Memory B cell (primary cell): ENCODE data around the gene PPARA.

Experiments
- ATAC-seq: fragments of 150-1000 bp; cut with Tn5 transposase; 2 replicates; pipeline ENCODE4 v1.10.0; 2021; ENCODE audit warnings: low read depth, mild to moderate bottlenecking, moderate library complexity
- DNase-seq, 2 donors: peaks; one replicate each; pipeline ENCODE4 v3.0.0; 2022; ENCODE audit warnings: low spot score in 2 of 2
- H3K27ac Mint-ChIP-seq: one replicate; pipeline ENCODE4 v1.8.0; 2022; ENCODE audit warnings: mild to moderate bottlenecking, moderate library complexity, mixed read lengths
- H3K27me3 Mint-ChIP-seq: one replicate; pipeline ENCODE4 v1.8.0; 2022; ENCODE audit warnings: mixed read lengths
- H3K36me3 Mint-ChIP-seq: one replicate; pipeline ENCODE4 v1.8.0; 2022; ENCODE audit warnings: mild to moderate bottlenecking, mixed read lengths
- H3K4me1 Mint-ChIP-seq: one replicate; pipeline ENCODE4 v1.8.0; 2022; ENCODE audit warnings: mixed read lengths
- H3K4me3 Mint-ChIP-seq: one replicate; pipeline ENCODE4 v1.8.0; 2022; ENCODE audit warnings: mild to moderate bottlenecking, moderate library complexity, mixed read lengths
- H3K9me3 Mint-ChIP-seq: one replicate; pipeline ENCODE4 v1.8.0; 2022; ENCODE audit warnings: mixed read lengths

Gene PPARA

DNA sequence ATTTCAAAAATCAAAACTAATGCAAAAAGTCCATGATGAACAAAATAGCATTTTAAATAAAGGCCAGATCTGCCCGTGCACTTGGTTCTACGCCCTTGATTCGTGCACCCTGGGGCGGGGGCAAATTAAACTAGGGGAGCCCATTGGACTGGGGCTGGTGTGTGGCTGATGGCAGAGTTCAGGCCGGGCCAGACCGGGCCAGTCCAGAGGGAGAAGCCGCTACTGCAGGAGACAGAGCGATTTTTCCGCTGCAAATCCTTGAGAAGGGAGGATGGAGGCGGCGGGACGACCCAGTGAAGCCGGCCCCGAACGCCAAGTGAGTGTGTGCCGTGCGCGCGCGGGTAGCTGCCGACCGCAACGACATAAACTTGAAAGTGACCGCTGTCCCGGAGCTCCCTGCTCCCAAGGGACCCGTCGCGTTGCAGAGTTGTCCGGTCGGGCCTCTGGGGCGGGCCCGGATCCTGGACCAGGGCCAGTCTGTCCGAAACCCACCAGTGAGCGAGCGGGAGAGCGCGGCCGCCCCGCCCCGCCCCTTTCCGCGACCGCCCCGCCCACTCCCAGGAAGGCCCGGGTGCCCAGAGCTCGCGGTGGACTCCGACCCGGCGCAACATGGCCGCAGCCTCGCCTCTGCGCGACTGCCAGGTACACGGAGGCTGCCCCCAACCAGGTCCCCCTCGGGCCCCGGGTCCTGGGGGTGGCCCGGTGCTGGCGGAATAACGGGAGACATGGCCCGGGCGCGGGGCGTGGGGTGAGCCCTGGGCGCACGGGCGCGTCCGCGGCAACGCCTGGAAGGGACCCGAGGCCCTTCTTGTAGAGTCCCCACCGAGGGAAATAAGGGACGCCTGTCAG lies 117.3 kb downstream of the PPARA start, which contains the start of gene TTC38:
Gene TTC38, plus strand, starts transcription at position 578 of the 849 bp plus-strand sequence. Its CDS starts 32 bp downstream, at position 610.
- Mint-ChIP-seq H3K9me3 (no peaks in the 10 kb centered on the region), H3K27ac (peak within 1 kb of the TSS; percentile 35), H3K4me3 (peak within 1 kb of the TSS; percentile 88), H3K4me1 (peaks cover 10% of the 10 kb centered on the region), H3K27me3 (peaks cover 10% of the 10 kb centered on the region), H3K36me3 (no peaks in the 10 kb centered on the region)
- DNase-seq (peak; percentile 22 to 53), ATAC-seq (peak; percentile 81)

DNA sequence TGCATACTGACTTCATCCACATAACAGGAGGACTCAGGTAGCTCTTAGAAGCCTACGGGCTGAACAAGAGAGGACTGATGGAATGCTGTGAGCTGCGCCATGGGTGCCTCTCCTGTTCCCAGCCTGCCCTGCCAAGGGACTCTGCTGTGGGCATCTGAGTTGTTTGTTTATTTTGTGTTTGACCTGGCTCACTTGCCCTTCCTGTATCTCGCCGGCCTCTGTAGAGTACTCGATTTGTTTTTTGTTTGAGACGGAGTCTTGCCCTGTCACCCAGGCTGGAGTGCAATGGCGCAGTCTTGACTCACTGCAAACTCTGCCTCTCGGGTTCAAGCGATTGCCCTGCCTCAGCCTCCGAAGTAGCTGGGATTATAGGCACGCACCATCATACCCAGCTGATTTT lies 119.2 kb downstream of the PPARA start:
- Mint-ChIP-seq H3K4me1 (peaks cover 10% of the 10 kb centered on the region), H3K36me3 (peaks cover 1% of the 10 kb centered on the region), H3K4me3 (peak overlapping the region; percentile 65), H3K9me3 (no peaks in the 10 kb centered on the region), H3K27ac (no peak overlapping the region), H3K27me3 (no peaks in the 10 kb centered on the region)
- ATAC-seq (no peak), DNase-seq (no peak)

- no peaks in the 10 kb centered on the region for H3K27me3 Mint-ChIP-seq
- peaks cover 11% of the 10 kb centered on the region for H3K36me3 Mint-ChIP-seq
- ATAC-seq (no peak), DNase-seq (no peak)
- no peak overlapping the region for H3K4me3 Mint-ChIP-seq
- H3K4me1 Mint-ChIP-seq = peaks cover 9% of the 10 kb centered on the region
- no peaks in the 10 kb centered on the region for H3K9me3 Mint-ChIP-seq
- no peak overlapping the region for H3K27ac Mint-ChIP-seq
Measured at GRCh38 chr22:46272196-46272595, 121.9 kb downstream of the PPARA start.

- no peak overlapping the region for H3K27ac Mint-ChIP-seq
- ATAC-seq (no peak), DNase-seq (no peak)
- H3K4me1 Mint-ChIP-seq = peaks cover 6% of the 10 kb centered on the region
- peaks cover 11% of the 10 kb centered on the region for H3K36me3 Mint-ChIP-seq
- H3K4me3 Mint-ChIP-seq = no peak overlapping the region
- H3K9me3 Mint-ChIP-seq = no peaks in the 10 kb centered on the region
- H3K27me3 Mint-ChIP-seq = no peaks in the 10 kb centered on the region
Measured at GRCh38 chr22:46272762-46273431, 122.6 kb downstream of the PPARA start.

DNA sequence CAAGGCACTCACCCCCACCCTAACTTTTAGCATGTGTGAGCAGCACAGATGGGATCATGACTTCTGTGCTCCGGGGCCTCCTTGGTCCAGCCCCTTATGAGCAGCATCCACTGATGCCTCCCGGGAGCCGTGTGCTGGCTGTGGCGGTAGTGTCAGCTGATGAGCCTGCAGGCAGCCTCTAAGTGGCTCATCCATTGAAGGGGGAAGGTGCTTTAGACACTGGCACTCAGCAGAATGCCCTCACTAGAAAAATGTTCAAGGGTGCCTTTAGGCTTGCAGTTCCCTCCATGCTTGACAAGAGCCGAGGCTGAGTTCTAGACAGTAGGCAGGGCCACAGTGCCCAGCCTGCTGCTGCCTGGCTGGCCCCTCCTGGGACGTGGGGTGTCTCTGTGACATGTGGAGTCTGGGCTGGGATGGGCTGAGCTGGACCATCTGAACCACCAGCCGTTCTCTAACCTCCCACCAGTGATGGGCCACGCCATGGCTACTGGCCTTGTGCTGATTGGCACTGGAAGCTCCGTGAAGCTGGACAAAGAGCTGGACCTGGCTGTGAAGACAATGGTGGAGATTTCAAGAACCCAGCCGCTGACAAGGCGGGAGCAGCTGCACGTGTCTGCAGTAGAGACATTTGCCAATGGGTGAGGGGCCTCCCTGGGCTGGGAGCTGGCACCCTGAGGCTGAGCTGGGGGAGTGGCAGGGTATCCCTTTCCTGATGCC lies 123.3 kb downstream of the PPARA start:
- ATAC-seq = no peak

GRCh38 chr22:46274381-46274780 lies 124.1 kb downstream of the PPARA start:
- ATAC-seq (no peak), DNase-seq (no peak)
- Mint-ChIP-seq H3K4me1 (peaks cover 5% of the 10 kb centered on the region), H3K36me3 (peaks cover 15% of the 10 kb centered on the region), H3K27ac (no peak overlapping the region), H3K9me3 (no peaks in the 10 kb centered on the region), H3K4me3 (no peak overlapping the region), H3K27me3 (no peaks in the 10 kb centered on the region)

More for the DNA sequence above, 123.3 kb downstream of the PPARA start:
- no peaks in the 10 kb centered on the region for H3K27me3 Mint-ChIP-seq
- peaks cover 15% of the 10 kb centered on the region for H3K36me3 Mint-ChIP-seq
- DNase-seq = no peak
- peaks cover 5% of the 10 kb centered on the region for H3K4me1 Mint-ChIP-seq
- no peak overlapping the region for H3K4me3 Mint-ChIP-seq
- no peak overlapping the region for H3K27ac Mint-ChIP-seq
- no peaks in the 10 kb centered on the region for H3K9me3 Mint-ChIP-seq

DNA sequence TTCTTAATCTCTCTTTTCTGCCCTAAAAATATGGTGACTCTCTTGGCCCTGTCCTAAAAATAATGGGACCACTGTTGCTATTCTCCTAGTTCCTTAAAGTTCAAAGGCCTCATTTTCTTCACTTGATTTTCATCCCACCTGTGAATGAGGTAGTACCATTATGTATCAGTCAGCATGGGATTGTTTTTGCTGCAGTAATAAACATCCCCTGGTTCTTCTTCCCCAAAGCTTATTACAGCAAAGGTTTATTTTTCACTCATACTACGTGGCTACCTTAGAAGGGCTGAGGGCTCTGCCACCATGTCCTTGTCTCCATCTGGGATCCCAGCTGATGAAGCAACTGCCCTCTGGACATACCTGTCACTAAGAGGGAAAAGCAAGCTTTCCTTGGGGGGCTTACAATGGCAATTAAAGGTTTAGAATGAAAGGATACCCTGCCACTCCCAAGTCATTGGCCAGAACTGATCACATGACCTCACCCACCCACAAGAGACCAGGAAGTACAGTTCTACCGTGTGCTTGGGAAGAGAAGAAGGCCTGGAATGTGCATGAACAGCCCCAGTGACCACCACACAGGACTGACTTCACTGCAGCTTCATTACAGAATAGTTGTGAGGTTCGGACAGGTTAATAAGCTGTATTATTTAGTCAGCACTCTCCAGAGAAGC lies 125.3 kb downstream of the PPARA start:
- no peaks in the 10 kb centered on the region for H3K9me3 Mint-ChIP-seq
- peaks cover 16% of the 10 kb centered on the region for H3K36me3 Mint-ChIP-seq
- ATAC-seq (no peak), DNase-seq (no peak)
- H3K27me3 Mint-ChIP-seq = no peaks in the 10 kb centered on the region
- H3K4me1 Mint-ChIP-seq = peaks cover 8% of the 10 kb centered on the region
- H3K27ac Mint-ChIP-seq = no peak overlapping the region
- no peak overlapping the region for H3K4me3 Mint-ChIP-seq

GRCh38 chr22:46276563-46276962 lies 126.2 kb downstream of the PPARA start:
- no peak overlapping the region for H3K4me3 Mint-ChIP-seq
- H3K4me1 Mint-ChIP-seq = peaks cover 16% of the 10 kb centered on the region
- DNase-seq (no peak), ATAC-seq (no peak)
- no peaks in the 10 kb centered on the region for H3K9me3 Mint-ChIP-seq
- H3K27me3 Mint-ChIP-seq = no peaks in the 10 kb centered on the region
- peaks cover 16% of the 10 kb centered on the region for H3K36me3 Mint-ChIP-seq
- H3K27ac Mint-ChIP-seq = no peak overlapping the region

GRCh38 chr22:46278656-46279645 lies 128.6 kb downstream of the PPARA start:
- DNase-seq (no peak), ATAC-seq (no peak)
- H3K36me3 Mint-ChIP-seq = peaks cover 18% of the 10 kb centered on the region
- H3K27me3 Mint-ChIP-seq = no peaks in the 10 kb centered on the region
- no peak overlapping the region for H3K4me3 Mint-ChIP-seq
- H3K9me3 Mint-ChIP-seq = no peaks in the 10 kb centered on the region
- H3K4me1 Mint-ChIP-seq = peaks cover 16% of the 10 kb centered on the region
- no peak overlapping the region for H3K27ac Mint-ChIP-seq

DNA sequence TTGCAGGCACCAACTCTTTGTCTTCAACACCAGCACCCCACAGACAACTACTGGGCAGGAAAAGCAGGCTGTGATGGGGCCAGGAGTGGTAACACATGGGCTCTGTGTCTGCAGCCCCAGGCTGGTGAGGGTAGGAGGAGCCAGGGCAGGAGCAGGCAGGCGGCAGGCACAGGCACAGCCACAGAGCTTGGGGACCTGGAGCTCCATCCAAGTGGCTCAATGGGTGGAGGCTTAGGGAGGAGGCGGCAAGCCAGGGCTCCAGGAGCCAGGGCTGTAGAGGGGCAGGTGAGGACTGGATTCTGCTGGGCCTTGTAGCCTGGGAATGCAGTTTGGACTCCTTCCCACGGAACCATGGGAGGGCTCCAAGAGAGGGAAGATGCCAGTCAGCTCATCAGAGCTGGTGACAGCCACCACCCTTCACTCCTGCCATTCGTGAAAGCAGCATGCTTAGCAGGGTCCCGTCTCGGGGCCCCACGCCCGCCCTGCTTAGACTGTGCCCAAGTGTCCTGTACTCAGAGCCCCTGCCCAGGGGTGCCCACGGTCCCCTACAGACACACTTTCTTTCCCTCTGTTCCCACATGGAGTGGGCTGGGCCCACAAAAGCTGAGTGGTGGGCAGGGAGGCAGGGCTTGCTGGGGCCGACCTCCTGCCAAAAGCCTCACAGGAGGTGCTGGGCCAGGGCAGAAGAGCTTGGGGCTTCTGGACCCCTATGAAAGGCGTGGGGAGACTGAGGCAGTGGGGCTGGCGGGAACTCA lies 129.9 kb downstream of the PPARA start:
- Mint-ChIP-seq H3K36me3 (peaks cover 20% of the 10 kb centered on the region), H3K4me3 (peak overlapping the region; percentile 39), H3K27me3 (no peaks in the 10 kb centered on the region), H3K9me3 (no peaks in the 10 kb centered on the region), H3K27ac (peak overlapping the region; percentile 49), H3K4me1 (peaks cover 16% of the 10 kb centered on the region)
- ATAC-seq = no peak
- no peak for DNase-seq

- Mint-ChIP-seq H3K27ac (peak overlapping the region; percentile 49), H3K36me3 (peaks cover 12% of the 10 kb centered on the region), H3K9me3 (no peaks in the 10 kb centered on the region), H3K4me1 (peaks cover 16% of the 10 kb centered on the region), H3K27me3 (no peaks in the 10 kb centered on the region), H3K4me3 (no peak overlapping the region)
- DNase-seq = peak in 1 of 2 donors; percentile 22
- ATAC-seq = peak; percentile 95
Measured at GRCh38 chr22:46280999-46281623, 130.8 kb downstream of the PPARA start.
